NCI-H2227 (cell line): ENCODE results near the gene CHCHD6.
A peak's percentile ranks its signal among the peaks of the same experiment; 100 is the strongest.

Experiments used
- DNase-seq: peaks from one replicate; lab custom pipeline; 2025; ENCODE audit not compliant: unreplicated experiment; lab: John Stamatoyannopoulos, UW

Gene CHCHD6

GRCh38 chr3:126891141-126891540 is 187.1 kb downstream of the CHCHD6 start:
- no peak for DNase-seq

DNA sequence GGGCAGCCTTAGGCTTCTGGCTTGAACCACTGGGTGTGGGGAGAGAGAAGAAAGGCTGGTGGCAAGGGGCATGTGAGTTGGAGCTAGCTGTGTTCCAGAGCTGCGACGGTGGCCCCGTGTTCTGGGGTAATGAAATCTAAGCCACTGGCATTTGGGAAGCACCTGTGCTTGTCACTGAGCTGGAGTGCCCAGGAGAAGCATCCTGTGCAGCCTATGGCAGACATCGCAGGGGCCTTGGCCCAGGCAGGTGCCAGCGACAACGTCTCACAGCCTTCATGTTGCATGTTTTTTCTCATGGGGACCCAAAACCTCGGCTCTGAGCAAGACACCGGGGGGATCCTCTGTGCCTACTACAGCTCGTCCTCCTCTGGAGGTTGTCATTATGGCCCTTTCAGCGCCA is 187.8 kb downstream of the CHCHD6 start:
- DNase-seq = no peak

DNA sequence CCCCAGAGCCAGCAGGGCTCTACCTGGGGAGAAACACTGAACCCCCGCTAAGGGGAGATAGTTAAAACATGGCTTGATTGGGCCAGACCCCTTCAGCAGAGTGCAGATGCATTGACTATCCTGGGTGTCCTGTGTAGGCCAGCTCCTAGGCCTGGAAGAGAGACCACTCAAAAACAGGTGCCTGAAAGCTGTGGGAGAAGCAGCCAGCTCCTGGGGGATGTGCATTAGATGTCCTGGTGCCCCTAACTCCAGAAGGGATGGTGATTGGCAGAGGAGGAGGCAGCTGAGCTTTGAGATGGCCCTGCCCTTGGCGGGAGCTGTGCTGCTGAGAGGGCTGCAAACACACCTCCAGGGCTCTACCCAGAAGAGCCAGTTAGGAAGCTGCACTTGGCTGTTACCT is 189.6 kb downstream of the CHCHD6 start:
- DNase-seq = no peak

DNA sequence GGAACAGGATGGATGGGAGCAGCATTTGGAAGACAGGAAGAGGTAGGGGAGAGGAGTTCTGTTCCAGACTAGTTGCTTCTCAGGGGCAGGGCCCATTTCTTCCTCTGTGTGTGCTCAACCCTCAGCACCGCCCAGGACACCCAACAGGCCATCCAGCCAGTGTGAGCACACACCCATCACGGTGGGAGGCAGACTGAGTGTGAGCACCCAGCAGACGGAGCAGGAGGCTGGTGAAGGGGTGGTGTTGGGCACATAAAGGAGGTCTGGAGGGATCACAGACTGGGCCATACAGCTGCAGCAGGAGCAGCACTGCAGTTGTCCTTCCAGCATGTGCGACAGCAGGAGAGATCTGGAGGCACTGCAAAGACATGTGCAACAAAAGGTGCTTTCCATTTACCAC is 190.4 kb downstream of the CHCHD6 start:
- no peak for DNase-seq

DNA sequence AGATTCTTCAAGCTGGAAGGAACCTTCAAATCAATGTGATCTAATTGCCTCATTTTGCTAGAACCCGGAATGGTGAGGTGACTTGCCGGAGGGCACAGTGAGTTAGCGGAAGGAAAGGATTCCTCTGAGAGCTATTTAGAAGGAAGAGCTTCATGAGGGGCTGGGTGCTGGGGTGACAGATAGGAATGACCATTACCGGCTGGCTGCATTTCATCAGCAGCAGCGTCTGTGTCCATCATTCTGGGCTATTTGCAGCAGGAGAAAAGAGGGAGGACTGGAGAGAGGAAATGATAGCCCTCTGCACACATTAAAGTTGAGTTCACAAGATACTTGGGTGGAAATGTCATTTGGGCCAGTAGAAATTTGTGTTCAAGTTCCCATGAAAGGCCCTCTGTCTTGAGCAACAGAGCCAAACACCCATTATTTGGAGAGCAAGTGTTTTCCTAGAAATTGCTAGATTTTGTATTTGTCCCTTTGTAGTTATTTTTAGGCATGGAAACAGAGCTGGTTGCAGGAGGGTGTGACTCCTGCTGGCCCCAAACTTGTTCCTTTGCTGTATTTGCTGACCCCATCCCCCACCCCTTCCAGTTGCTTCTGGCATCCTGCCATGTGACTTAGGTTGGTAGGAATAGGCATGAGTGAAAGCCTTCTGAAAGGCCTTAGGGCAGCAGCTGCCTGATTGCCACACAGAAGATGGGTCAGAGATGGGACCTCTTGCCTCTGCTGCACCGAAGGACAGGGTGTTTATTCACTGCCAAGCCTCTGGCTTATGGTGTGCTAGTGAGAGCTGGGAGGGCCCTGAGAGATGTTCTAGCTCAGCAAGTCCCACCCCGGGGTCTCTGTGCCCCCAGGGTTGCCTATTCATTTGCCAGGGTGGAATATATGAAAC is 191.4 kb downstream of the CHCHD6 start:
- DNase-seq = peak; percentile 0

DNA sequence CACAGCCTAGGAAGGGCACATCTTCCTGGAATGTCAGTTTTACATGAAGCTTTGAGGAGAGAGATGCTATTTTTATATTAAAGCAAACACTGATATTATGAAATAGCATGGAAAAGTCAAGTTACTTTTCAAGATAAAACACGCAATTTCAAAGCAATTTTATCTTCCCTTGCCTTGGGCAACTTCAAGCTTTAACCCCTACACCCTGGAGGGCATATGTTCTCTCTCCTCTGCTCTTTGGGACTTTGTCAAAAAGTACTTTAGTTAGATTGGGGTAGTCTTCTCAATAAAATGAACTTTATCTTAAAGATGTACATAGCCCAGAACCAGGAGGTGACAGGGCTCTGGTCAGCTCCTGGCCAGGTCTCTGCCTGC is 192.0 kb downstream of the CHCHD6 start:
- no peak for DNase-seq

GRCh38 chr3:126896968-126897367 is 192.9 kb downstream of the CHCHD6 start:
- no peak for DNase-seq

- no peak for DNase-seq
Measured at GRCh38 chr3:126897943-126898342, 193.9 kb downstream of the CHCHD6 start.

DNA sequence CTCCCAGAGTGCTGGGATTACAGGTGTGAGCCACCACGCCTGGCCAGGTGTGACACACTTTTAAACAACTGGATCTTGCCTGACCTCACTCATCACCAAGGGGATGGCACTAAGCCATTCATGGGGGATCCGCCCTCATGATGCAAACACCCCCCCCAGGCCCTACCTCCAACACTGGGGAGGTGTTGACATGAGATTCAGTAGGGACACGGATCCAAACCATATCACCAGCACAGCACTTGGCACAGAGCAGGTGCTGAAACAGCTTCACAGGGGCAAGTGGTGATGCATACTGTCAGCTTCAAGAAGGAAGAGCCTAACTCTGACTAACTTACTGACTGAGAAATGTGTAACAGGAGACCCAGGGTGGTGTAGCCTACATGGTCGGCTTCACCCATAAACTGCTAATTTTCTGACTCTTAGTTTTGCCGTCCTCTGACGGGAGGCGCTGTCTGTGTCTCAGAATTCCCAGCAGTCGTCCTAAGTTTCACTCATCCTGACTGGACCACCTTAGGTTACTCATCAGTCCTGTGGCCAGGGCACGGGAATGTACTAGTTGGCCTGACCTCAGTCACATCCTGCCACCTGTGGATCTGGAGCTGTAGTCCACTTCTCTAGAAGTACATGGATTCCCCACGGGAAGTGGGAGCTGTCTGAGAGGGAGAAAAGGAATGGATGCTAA is 197.0 kb downstream of the CHCHD6 start:
- no peak for DNase-seq

DNA sequence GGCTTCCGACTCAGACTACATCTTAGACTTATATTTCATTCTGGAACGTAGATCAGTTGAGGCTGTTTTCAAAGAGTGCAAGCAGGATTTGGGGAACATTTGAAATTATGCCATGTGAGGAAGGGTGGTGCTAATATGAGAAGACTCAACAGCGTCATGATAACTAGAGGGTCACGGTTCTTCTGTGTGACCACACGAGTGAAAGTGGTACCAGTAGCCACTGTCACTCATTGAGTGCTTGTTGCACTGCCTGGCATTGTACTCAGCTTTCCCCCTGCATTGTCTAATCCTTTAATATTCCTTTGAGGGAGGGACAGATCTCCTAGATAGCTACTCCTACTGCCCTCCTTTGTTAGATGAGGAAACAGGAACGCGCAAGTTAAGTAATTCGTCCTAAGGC is 197.6 kb downstream of the CHCHD6 start:
- no peak for DNase-seq

DNA sequence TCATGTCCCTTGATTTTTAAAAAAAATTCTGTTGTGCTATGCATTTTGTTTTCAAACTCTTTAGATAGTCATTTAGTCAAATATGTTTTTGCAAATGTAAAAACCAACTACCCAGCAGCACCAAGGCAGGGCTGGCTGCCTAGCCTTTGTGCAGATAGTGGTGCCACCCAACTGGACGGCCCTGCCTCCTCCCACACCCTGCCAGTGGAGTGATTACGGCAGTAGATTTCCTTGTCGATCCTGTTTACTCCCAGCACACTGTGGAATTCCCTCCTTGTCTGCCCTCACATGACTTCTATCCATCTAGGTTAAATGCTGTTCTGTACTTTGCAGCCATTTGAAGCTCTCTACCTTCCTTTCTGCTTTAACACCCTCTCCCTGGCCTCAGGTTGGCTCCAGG is 199.5 kb downstream of the CHCHD6 start:
- no peak for DNase-seq

DNA sequence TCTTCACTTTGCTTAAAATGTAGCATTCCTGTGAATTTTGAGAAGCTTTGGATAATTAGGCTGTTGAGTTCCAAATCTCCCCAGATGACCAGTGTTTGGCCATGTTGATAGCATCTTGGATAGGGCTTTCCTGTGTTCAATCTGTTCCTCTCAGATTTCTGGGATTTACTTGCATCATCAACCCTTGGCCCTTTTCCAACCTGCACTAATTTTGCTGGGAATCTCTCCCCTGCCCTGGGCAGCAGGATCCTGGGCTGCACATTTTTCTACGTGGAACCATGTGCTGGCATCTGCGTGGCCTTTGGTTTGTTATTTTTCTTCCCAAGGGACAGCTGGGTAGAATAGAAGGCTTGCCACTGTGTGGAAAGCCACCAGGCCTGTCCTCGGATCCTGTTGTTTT is 203.5 kb downstream of the CHCHD6 start:
- no peak for DNase-seq

DNA sequence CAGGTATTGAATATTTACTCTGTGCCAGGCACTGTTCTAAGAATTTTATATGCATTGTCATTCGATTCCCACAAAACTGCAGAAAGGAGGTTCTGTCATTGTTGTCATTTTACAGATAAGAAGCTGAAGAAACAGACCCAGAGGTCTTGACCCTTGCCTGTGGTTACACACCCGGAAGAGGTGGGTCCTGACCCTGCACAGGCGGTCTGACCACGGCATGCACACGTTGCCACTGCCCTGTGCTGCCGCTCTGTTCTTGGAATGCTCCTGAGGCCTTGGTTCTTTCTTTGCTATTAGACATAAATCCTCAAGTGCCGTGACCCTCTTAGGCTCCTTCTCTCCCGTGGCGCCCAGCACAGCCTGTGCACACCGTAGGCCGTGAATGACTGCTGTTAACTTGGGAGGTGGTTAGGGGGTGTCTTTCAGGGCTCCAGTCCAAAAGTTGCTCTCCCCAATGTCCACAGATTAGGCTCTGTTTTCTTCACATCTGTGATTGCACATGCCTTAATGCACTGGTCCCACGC is 204.8 kb downstream of the CHCHD6 start:
- DNase-seq = no peak

GRCh38 chr3:126910231-126910630 is 206.2 kb downstream of the CHCHD6 start:
- DNase-seq = no peak

DNA sequence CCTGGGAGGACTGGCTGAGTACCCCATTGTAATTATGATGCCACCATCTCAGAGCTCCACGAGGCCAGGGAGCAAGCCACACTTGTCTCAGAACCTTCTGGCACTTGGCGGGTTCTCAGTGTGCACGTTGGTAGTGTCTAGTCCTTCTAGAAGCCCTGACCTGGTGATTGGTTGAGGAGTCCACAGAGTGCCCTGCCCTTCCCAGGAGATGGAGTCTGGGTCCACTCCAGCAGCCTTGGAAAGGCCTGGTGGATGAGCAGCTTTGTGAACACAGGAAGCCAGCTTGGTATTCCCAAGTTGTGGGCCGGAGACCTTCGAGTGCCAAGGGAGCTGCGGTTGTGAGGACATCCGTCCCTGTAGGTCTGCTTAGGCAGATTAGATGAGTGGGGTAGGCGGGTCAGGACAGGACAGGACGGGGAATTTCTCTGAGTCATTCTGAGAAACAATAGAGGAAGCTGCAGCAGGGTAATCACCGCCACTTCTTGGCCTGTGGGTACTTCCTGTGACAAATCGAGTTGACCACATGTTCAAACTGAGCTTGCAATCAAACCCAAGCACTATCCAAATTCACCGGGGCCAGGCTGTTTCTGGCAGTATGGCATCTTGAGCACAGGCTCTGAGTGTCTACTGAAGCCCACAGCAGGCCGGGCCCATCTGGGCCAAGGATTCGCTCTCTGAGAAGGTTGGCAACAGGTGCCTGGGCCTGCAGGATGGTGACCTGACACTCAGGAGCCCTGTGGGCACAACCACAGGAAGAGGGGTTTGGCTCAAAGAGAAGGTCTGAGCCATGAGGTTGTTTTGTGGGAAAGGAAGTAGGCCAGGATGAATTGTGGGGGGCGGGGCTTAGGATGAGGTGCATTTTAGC is 207.4 kb downstream of the CHCHD6 start:
- DNase-seq = no peak

GRCh38 chr3:126912027-126912422 is 208.0 kb downstream of the CHCHD6 start:
- DNase-seq = no peak

GRCh38 chr3:126912491-126913195 is 208.6 kb downstream of the CHCHD6 start:
- DNase-seq = no peak

- DNase-seq = no peak
Measured at GRCh38 chr3:126913524-126913923, 209.5 kb downstream of the CHCHD6 start.

GRCh38 chr3:126914226-126914625 is 210.2 kb downstream of the CHCHD6 start:
- DNase-seq = no peak

- DNase-seq = no peak
Measured at GRCh38 chr3:126915015-126915414, 211.0 kb downstream of the CHCHD6 start.

DNA sequence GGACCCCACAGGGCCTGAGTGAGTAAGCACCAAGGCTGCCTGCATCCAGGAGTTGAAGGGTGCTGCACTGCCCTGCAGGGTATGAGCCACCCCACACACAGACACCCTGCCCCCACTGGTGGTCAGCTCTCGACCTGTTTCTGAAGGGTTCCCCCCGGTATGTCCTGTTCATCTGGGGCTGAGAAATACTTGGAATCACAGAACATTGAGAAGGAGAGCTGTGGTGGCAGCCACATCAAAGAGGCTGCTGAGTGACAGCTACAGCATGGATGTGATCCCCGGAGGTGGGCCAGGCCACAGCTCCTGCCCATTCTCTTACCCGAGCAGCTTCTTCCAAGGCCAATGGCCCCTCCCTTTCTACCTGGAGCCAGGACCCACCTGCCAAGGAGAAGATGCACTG is 212.5 kb downstream of the CHCHD6 start:
- no peak for DNase-seq
